Colonic mucosa (tissue), 4 donors: Measurements from ENCODE around the gene IGFBPL1. TPM values are rescaled to one million over a fixed set of nuclear protein-coding genes. Genes with fewer than 3 reads are reported as not detected.

Experiments
- DNase-seq: peaks from one replicate; pipeline ENCODE4 v3.0.0-alpha.2; 2020
- H3K27ac ChIP-seq: fragments of 200-600 bp; one replicate; pipeline ENCODE4 v1.8.0; 2021
- H3K27me3 ChIP-seq: fragments of 200-600 bp; one replicate; pipeline ENCODE4 v1.8.0; 2021
- H3K36me3 ChIP-seq: fragments of 200-600 bp; one replicate; pipeline ENCODE4 v1.8.0; 2021
- H3K4me1 ChIP-seq: fragments of 200-600 bp; one replicate; pipeline ENCODE4 v1.8.0; 2021; ENCODE audit warnings: mild to moderate bottlenecking
- H3K4me3 ChIP-seq: fragments of 200-600 bp; one replicate; pipeline ENCODE4 v1.8.0; 2021
- H3K9ac ChIP-seq, 2 donors: one replicate each; pipeline ENCODE4 v1.7.0; 2013; ENCODE audit warnings: control low read depth in 2 of 2, low read depth in 2 of 2, low read length in 2 of 2
- H3K9me3 ChIP-seq: fragments of 200-600 bp; one replicate; pipeline ENCODE4 v1.8.0; 2021
- intact Hi-C: fragments of 100-400 bp; cut with DNase I; formaldehyde crosslinking; loops from one replicate; pipeline ENCODE4 v1.14.1; 2022
- total RNA-seq, 2 donors: library from RNA; stranded (reverse); fragmentation: NEBNext Ultra II Directional in 1 of 2; extraction: Animal tissue kit (Norgen Biotek cat#: 25700) in 1 of 2; gene quantifications; one replicate each; pipeline ENCODE4 v1.2.1, GENCODE V29; 2021
- TF ChIP-seq, protein P1 (sequence below): fragments of 200-600 bp; IDR thresholded peaks from one replicate; pipeline ENCODE4 v1.8.0; 2022; ENCODE audit warnings: antibody characterized with exemption, mild to moderate bottlenecking
- donor health status: healthy.
- donor health status: DM: no; HTN: no; CAD: no.
- donor health status: DM: no; HTN: no; CAD: no.

IGFBPL1 gene
- total RNA-seq, 2 donors from 2014 or later = 0.82 to 1.3 TPM

DNA sequence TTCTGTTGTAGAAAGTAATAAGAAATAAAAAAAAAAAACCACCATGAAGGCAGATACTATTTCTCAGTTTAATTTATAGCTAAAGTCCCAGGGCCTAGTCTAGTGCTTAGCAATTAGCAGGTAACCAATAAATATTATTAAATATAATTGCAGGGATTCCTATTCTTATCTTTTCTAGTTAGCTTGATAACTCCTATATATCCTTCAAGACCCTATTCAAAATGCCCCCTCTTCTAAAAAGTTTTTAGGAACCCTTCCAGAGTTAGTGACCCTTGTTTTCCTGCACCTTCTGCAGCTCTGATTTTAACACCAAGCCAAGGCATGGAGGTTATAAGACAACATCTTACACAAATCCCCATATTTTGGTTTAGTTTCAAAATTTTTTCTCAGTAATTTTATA lies 56.4 kb downstream of the IGFBPL1 start:
- H3K9ac ChIP-seq = no peak overlapping the region
- no peak overlapping the region for H3K27ac ChIP-seq
- H3K4me3 ChIP-seq = no peak overlapping the region
- DNase-seq = no peak
- intact Hi-C loops = no loop called here
- no peaks in the 10 kb centered on the region for H3K9me3 ChIP-seq
- TF ChIP-seq, protein P1, sequence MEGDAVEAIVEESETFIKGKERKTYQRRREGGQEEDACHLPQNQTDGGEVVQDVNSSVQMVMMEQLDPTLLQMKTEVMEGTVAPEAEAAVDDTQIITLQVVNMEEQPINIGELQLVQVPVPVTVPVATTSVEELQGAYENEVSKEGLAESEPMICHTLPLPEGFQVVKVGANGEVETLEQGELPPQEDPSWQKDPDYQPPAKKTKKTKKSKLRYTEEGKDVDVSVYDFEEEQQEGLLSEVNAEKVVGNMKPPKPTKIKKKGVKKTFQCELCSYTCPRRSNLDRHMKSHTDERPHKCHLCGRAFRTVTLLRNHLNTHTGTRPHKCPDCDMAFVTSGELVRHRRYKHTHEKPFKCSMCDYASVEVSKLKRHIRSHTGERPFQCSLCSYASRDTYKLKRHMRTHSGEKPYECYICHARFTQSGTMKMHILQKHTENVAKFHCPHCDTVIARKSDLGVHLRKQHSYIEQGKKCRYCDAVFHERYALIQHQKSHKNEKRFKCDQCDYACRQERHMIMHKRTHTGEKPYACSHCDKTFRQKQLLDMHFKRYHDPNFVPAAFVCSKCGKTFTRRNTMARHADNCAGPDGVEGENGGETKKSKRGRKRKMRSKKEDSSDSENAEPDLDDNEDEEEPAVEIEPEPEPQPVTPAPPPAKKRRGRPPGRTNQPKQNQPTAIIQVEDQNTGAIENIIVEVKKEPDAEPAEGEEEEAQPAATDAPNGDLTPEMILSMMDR = no peak
- no peaks in the 10 kb centered on the region for H3K36me3 ChIP-seq
- no peaks in the 10 kb centered on the region for H3K27me3 ChIP-seq
- no peaks in the 10 kb centered on the region for H3K4me1 ChIP-seq

DNA sequence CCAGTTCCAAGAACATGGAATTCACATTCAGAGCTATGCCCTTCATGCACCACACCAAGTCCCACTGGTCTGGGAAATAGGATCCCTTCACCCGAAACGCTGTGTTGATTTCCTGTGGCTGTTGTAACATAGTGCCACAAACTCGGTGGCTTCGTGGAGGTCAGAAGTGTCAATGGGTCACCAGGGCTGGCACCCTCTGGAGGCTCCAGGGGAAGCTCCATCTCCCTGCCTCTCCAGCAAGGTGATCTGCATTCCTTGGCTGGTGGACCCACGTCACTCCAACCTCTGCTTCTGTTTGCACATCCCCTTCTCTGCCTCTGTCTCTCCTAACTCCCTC lies 60.7 kb downstream of the IGFBPL1 start:
- intact Hi-C loops = loop anchor here (5.0 kb wide), 1 partner anchor 451 kb away; no protein-coding TSS in a partner anchor

DNA sequence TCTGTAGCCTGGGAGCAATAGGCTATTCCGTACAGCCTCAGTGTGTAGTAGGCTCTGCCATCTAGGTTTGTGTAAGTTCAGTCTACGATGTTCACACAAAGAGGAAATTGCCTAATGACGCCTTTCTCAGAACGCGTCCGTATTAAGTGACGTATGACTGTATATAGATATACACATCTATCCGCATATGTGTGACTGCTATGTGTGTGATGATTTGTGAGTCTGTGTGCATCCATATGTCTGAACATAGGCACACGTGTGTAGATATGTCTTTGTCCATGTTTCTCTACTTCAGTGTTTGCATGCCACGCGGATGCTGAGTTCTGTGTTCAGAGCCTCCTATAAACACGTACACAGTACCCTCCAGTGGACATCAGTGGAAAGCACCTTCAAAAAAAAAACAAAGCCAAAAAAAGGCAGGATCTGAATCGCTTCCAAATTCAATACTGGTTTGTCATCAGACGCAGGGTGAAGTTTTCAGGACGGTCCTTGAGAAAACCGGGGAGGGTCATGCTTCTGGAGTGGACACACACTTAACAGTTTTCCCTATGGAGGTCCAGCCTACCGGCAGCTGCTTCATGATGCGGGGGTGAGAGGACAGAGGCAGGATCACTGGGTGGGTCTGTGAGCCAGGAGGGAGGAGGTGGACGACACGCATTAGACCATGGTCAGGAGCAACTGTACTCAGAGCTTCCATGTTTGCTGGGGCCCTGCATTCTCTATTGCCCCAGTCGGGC lies 61.2 kb downstream of the IGFBPL1 start:
- intact Hi-C loops = loop anchor here (5.0 kb wide), 1 partner anchor 451 kb away; no protein-coding TSS in a partner anchor
- H3K27me3 ChIP-seq = no peaks in the 10 kb centered on the region
- no peak overlapping the region for H3K27ac ChIP-seq
- H3K4me1 ChIP-seq = no peaks in the 10 kb centered on the region
- H3K36me3 ChIP-seq = no peaks in the 10 kb centered on the region
- TF ChIP-seq, protein P1 = peak; percentile 48
- no peak overlapping the region for H3K9ac ChIP-seq
- no peaks in the 10 kb centered on the region for H3K9me3 ChIP-seq
- H3K4me3 ChIP-seq = no peak overlapping the region
- DNase-seq = no peak

More for the DNA sequence above, 60.7 kb downstream of the IGFBPL1 start:
- H3K4me1 ChIP-seq = no peaks in the 10 kb centered on the region
- H3K9ac ChIP-seq = no peak overlapping the region
- H3K9me3 ChIP-seq = no peaks in the 10 kb centered on the region
- H3K27ac ChIP-seq = no peak overlapping the region
- TF ChIP-seq, protein P1 = no peak
- no peaks in the 10 kb centered on the region for H3K36me3 ChIP-seq
- no peak overlapping the region for H3K4me3 ChIP-seq
- DNase-seq = no peak
- no peaks in the 10 kb centered on the region for H3K27me3 ChIP-seq

DNA sequence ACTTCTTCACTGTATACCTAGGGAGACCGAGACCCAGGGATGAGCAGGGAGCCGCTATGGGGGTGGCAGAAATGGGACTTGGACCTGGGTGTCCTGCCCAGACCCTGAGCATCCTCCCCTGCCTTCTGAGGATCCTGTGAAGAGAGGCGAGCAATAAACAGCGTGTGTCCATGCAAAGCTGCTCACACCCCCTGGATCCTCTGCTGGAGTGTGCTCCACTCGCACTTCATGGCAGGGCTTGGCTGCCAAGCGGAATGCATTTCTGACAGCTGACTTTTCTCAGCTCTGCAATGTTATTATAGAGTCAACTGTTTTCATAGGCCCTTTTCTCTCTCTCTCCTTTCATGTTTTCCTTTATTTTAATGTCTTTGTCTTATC lies 62.8 kb downstream of the IGFBPL1 start:
- H3K9ac ChIP-seq = no peak overlapping the region
- H3K9me3 ChIP-seq = no peaks in the 10 kb centered on the region
- H3K4me1 ChIP-seq = no peaks in the 10 kb centered on the region
- intact Hi-C loops = loop anchor here (5.0 kb wide), 1 partner anchor 449 kb away; no protein-coding TSS in a partner anchor
- TF ChIP-seq, protein P1 = no peak
- no peaks in the 10 kb centered on the region for H3K27me3 ChIP-seq
- H3K4me3 ChIP-seq = no peak overlapping the region
- no peaks in the 10 kb centered on the region for H3K36me3 ChIP-seq
- no peak for DNase-seq
- H3K27ac ChIP-seq = no peak overlapping the region

DNA sequence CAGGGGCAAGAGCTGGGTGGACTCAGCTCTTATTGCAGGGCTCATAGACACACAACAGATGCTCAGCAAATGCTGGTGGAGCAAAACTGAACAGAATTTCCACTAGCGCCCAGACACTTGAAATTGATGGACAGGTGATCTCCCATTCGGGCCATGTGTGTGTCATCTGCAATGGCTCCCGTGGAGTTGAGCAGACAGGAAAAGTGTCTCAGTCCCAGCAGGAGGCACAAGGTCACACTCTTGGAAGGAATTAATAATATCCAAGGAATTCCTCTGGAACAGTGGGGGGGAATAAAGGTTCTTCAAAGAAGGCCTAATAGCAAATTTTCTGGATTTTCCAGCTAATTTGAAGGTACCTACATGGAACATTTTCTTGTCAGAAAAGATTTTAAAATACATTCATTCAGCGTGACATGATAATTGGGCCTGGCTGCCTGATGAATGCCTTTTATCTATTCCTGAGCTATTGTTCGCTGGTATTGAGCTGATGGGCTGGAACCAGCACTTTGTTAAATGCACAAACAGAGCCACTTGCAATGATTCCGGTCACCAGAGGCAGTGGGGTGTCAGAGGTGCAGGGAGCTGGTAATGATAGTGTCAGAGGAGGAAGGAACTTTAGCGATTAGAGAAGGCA lies 63.3 kb downstream of the IGFBPL1 start:
- Histone ChIP-seq H3K36me3 (no peaks in the 10 kb centered on the region), H3K27me3 (no peaks in the 10 kb centered on the region), H3K9ac (no peak overlapping the region), H3K27ac (no peak overlapping the region), H3K4me1 (no peaks in the 10 kb centered on the region), H3K9me3 (no peaks in the 10 kb centered on the region), H3K4me3 (no peak overlapping the region)
- TF ChIP-seq, protein P1 = no peak
- intact Hi-C loops = loop anchor here (5.0 kb wide), 1 partner anchor 449 kb away; no protein-coding TSS in a partner anchor
- no peak for DNase-seq
